GM21447 (cell line): ENCODE results near the gene FNIP2.
"Not testable (repeated sequence)": the region's sequence is repeated elsewhere in the genome, so short reads cannot be mapped to it uniquely, and the experiment has no call there.

Source experiments
- ATAC-seq: cut with Tn5 transposase; IDR thresholded peaks from one replicate; pipeline ENCODE4 v1.9.1; 2021; ENCODE audit not compliant: unreplicated experiment

Gene FNIP2

GRCh38 chr4:158768555-158769174, at the start of gene FNIP2:
Gene FNIP2 (plus strand): TSS chr4:158769026. CDS start chr4:158769213, 187 bp downstream.
- ATAC-seq: peak; percentile 62

GRCh38 chr4:158721680-158722079, 47.1 kb upstream of the FNIP2 start:
- ATAC-seq: no peak

DNA sequence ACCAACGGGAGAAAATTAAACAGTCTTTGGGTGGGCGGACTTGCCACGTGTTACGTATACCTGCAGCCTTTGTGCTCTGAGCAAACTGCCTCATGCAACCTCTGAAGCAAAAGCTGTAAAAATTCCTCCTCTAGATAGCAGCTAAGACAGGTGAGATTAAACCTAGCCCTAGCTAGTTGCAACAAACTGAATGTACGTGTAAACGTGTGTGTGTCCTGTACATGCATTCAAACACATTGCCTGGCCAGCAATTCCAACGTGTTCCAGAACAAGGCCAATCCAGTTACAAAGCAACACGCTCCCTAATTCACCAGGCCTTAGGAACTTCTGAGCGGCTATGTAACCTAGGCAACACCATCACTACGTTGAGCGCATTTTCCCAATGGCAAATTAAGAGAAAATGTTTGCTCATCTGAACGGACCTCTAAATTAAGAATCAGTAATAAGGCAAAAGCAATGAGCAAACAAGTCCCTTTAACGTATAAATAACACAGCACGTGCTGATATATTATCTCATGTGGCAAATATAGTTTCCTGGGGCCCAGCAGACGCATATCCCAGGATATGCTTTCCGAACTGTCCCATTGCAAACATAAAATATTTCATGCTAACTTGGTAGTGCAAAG, 46.4 kb upstream of the FNIP2 start:
- peak; percentile 28 for ATAC-seq

DNA sequence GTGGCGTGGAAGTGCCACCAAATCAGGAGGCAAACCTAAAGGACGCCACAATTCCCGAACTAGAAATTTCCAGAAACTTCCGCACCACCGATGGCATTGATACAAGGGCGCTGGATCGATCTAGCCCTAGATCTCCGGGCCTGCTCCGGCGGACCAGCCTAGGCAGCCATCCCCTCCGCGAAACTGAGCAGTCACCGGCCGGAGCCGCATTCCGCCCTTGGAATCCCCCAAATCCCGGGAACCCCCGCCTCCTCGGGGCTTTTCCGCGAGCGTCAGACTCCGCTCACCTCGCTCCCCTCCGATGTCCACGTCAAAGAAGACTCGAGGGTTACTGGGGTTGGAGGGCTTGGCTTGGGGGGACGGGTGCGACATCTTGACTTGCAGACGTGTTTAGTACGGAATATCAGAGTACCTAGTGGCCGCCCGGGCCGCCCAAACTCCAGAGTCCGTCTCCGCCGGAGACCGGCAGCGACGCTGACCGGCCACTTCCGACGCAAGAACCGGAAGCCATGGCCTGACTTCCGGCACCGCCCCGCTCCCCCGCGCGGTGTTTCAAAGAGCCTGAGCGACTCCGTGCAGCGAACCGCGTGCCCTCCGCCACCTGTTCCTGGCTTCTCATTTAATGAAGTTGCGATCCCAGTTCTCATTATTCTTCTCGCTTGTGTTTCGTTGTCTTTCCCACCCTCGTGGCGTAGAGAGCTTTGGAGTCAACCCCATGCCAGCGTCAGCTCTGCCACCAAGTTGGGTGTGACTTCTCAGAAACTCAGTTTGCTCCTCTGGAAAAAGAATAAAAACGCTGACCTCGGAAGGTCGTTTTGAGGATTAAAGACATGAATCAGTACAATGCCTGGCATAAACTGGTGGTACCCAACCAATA, 45.7 kb upstream of the FNIP2 start, which contains the start of gene PPID:
Gene PPID (minus strand): TSS at position 480 of the 877 bp plus-strand sequence. CDS start 108 bp downstream, at position 372.
- peak; percentile 97 for ATAC-seq

DNA sequence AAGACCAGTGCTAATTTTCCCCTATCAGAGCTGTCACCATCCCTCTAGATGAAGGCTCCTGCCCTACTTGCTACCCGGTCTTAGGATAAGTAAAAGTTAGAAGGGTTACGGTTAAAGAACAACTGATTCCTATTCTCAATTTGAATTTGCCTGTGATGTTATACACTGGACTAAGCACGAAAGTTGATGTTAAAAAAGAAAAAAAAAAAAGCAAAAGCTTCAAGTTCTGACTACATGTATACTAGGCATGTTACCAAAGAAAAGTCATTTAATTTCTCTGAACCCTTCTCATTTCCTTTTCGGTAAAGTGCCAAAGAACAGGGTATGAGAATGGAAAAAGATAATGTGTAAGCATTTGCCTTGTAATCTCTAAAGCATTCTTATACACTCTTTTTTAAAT, 44.2 kb upstream of the FNIP2 start:
- no peak for ATAC-seq

DNA sequence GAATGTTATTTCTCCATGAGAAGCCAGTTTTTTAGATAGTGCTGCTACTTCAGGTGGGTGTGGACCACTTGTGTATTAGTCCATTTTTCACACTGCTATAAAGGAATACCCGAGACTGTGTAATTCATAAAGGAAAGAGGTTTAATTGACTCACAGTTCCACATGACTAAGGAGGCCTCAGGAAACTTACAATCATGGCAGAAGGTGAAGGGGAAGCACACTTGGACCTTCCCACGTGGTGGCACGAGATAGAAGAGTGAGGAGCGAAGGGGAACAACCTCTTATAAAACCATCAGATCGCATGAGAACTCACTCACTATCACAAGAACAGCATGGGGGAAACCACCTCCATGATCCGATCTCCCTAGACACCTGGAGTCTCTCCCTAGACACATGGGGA, 42.2 kb upstream of the FNIP2 start:
- no peak for ATAC-seq

DNA sequence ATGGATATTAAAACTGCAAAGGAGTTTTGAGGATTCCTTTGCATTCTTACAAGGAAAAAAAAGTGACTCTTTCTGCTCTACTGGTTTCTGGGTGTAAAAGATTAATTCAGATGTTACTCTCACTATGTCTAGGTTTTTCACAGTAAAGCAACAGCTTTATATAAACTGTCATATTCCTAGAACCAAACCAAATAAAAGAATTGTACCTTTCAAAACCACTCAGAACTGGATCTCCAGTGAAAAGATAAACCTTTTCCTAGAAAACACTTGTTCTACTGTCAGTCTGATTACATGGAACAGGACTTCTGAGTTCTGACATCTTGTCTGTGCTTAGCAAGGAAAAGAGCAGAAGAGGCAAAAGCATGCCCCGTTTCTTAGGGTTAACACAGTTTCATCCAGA, 40.6 kb upstream of the FNIP2 start:
- ATAC-seq: no peak

DNA sequence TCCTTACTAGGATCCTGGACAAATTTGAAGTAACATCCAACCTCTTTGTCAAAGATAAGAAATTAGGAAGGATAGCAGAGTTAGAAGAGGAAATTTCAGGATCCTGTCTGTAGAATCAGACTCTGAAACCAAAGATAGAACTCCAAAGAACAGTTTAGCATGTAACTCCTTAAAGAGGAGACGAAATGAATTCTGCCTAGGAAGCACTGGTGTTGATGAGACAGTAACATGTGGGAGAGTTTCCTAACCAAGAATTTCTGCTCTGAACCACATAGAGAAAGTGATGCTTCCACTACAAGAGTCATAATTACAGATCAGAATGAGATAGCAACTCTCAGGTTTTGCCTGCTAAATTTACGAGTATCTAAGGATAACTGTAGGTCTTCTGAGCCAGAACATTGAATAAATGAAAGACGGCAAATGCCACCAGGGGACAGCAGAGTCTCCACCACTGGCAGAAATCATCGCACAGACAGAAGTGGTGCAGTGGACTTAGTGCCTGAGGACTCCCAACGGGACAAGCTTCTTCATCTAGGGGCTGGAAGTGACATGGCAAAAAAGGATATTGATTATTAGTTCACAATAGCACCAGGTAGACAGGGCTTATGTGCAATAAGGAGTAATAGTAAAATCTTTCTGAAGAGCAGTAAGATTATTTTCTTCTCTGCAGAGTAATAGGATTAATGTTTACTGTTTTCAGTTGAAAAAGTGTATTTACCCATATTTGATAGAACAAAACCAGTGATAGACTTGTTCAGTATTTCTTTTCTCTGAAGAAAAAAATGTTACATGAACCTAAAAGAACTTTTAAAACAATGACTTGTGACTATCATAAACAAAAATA, 38.9 kb upstream of the FNIP2 start:
- ATAC-seq: peak; percentile 95

DNA sequence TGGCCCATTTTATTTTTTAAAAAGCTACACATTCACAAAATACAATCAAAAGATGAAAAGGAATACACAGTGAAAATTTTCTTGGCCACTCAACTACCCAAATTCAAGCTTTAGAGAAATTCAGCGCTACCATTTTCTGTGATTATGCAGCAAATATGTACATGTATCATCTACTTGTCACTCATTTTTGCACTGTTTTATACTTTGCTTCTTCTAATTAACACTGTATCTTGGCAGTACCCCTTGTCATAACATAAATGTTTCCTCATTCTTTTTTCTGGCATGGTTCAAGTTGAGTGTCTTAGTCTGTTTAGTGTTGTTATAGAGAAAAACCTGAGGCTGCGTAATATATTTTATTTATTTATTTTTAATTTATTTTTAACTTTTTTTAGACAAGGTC, 30.0 kb upstream of the FNIP2 start:
- ATAC-seq: no peak

DNA sequence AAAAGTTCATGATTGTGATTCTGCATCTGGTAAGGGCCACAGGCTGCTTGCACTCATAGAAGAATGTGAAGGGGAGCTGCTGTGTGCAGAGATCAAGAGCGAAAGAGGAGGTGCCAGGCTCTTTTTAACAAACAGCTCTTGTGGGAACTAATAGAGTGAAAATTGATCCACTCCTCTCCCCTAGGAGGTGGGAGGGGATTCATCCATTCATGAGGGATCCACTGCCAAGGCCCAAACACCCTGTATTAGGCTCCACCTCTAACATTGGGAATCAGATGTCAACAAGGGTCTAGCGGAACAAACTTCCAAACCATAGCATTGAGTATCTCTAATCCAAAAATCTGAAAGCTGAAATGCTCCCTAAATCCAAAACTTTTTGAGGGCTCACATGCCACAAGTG, 29.2 kb upstream of the FNIP2 start:
- no peak for ATAC-seq

DNA sequence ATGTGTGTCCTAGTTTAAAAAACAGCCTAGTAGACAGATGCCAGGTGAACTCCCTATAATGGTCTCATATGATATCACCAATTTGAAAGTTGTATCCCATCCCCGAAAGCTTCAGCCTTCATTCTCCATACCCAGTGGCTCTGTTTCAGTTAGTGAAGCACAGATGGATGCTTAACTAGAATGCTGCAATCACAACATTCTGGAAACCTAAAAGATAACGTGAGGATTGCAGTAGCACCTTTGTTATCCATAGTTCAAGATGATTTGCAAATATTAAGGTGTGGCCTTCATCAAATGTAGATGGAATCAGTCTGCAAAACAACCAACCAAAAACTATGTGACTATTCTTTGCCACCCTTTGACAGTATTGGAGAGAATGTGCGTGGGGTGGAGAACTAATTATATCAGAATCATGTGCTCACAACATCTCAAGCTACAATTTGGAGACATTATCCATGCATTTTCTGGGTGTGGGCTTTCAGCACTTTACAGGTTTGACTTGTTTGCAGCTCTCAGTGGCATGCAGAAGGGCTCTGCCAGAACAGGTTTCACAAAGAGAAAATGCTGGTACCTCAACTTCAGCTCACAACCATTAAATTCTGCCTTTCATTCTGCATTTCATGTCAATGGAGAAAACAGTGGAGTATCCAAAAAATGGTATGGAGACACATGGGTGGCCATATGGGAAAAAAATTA, 27.4 kb upstream of the FNIP2 start:
- ATAC-seq: no peak

DNA sequence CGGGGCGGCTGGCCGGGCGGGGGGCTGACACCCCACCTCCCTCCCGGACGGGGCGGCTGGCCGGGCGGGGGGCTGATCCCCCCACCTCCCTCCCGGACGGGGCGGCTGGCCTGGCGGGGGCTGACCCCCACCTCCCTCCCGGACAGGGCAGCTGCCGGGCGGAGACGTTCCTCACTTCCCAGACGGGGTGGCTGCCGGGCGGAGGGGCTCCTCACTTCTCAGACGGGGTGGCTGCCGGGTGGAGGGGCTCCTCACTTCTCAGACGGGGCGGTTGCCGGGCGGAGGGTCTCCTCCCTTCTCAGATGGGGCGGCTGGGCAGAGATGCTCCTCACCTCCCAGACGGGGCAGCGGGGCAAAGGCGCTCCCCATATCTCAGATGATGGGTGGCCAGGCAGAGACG, 22.3 kb upstream of the FNIP2 start:
- ATAC-seq: not testable (repeated sequence)

DNA sequence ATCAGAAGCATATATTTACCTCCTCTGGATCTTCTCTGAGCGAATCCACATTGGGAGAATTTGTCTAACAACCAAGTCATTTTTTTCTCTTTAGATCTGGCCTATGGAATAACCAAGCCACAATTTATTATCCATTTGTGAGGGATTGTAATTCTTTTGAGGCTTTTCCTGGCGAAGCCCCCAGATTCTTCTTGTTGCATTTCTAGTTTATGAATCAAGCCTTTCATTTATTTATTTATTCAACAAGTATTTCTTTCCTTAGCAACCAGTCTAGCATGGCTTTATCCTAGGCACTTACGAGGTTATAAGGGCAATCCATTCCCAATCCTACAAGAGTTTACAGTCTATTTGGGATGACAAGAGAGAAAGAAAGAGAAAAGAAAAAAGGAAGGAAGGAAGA, 18.4 kb upstream of the FNIP2 start:
- no peak for ATAC-seq

- no peak for ATAC-seq
Measured at GRCh38 chr4:158754385-158755180, 14.2 kb upstream of the FNIP2 start.

DNA sequence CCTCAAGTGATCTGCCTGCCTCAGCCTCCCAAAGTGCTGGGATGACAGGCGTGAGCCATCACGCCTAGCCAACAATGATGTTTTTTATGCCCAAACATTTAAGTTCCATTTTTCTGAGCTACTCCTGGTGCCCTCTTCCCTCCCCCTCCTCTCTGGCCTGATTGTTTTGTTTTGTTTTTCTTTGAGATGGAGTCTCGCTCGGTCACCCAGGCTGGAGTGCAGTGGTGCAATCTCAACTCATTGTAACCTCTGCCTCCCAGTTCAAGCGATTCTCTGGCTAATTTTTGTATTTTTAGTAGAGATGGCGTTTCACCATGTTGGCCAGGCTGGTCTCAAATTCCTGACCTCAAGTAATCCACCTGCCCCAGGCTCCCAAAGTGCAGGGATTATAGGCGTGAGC, 13.0 kb upstream of the FNIP2 start:
- not testable (repeated sequence) for ATAC-seq

DNA sequence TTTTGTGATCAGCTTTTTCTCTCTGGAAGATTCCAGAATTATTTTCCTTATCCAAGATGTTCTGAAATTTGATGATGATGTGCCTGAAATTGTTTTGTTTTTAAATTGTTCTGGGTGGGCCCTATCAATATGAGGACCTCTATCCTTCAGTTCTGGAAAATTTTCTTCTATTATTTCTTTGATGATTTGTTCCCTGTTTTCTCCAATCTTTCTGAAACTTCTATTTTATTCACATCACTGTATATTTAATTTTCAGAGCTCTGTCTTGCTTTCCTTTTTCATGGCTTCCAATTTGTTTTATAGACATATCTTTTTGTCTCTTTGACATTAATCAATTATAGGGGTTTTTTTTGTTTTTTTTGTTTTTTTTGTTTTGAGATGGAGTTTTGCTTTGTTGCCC, 12.2 kb upstream of the FNIP2 start:
- ATAC-seq: no peak

GRCh38 chr4:158758142-158758541, 10.7 kb upstream of the FNIP2 start:
- ATAC-seq: no peak

- no peak for ATAC-seq
Measured at GRCh38 chr4:158758703-158759102, 10.1 kb upstream of the FNIP2 start.

GRCh38 chr4:158759539-158759938, 9.3 kb upstream of the FNIP2 start:
- not testable (repeated sequence) for ATAC-seq

DNA sequence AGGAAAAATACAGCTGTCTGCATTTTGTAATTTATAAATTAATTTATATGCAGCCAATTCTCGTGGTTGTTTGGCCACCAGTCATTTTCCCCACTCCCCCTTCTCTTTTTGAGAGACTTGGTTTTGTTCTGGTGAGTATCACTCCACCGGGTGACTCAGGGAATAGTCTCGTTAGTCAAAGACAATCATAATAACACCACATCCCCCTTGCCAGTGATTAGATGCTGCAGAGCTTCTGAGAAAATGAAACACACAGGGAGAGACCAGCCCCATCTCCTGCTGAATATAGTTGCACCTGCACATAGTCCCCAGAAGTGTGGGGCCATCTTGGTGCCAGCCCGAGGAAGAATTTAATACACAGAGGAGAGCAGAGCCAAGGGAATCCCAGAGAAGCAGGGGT, 8.0 kb upstream of the FNIP2 start:
- no peak for ATAC-seq
